K562 (cell line): Measurements from ENCODE around the gene SPATA31C1. TPM values are rescaled to one million over a fixed set of nuclear protein-coding genes. Genes with fewer than 3 reads are reported as not detected.

Experiments
- ATAC-seq: fragments of 200-7000 bp; cut with Tn5 transposase; 3 replicates; pipeline ENCODE4 v1.9.1; 2020; ENCODE audit warnings: moderate library complexity
- BruUV-seq: library from RNA; stranded (reverse); fragments of 400-500 nt; replicated peaks from 2 replicates; lab custom pipeline; 2021; lab: Mats Ljungman, UMichigan
- CTCF ChIA-PET: fragments of 300-600 bp; formaldehyde crosslinking; extraction: SDS; loops from one replicate; lab custom pipeline; 2021; ENCODE audit warnings: low intra/inter-chr PET ratio; lab: Yijun Ruan, JAX
- POLR2A ChIA-PET: fragments of 300-600, 350-650 bp; sonication (Branson Sonifier 250); formaldehyde crosslinking; extraction: SDS; loops from one replicate; lab custom pipeline; 2021; ENCODE audit warnings: antibody characterized with exemption, inconsistent platforms; lab: Yijun Ruan, JAX
- DNase-seq, 4 experiments: peaks; one replicate each; pipeline versions ENCODE4 v3.0.0 to v3.0.0-alpha.2; 2011 to 2018; ENCODE audit warnings: low spot score in 3 of 4, mixed read lengths in 3 of 4; ENCODE audit errors: extremely low read depth in 1 of 4
- FAIRE-seq: peaks from 2 replicates; lab custom pipeline; 2011; peaks lifted over from hg19 to GRCh38; lab: Jason Lieb, UNC
- H2AFZ ChIP-seq: 2 replicates; pipeline ENCODE4 v1.6.0; 2011; ENCODE audit warnings: low read depth, low read length, control low read depth, inconsistent platforms
- H3K27ac ChIP-seq: fragments of 200-600 bp; 3 replicates; pipeline ENCODE4 v1.8.0; 2011; ENCODE audit warnings: low read depth, mild to moderate bottlenecking, control low read depth, inconsistent platforms, low read length, moderate library complexity, mixed read lengths; ENCODE audit errors: extremely low read depth
- H3K27me3 ChIP-seq, 2 experiments: fragments of 300-600 bp in 1 of 2; 2 replicates in 1 of 2; 3 replicates in 1 of 2; pipeline versions ENCODE4 v1.6.0 to v1.8.0; 2011; ENCODE audit warnings: inconsistent platforms in 2 of 2, low read length in 2 of 2, mild to moderate bottlenecking in 1 of 2, mixed read lengths in 1 of 2, moderate library complexity in 1 of 2; ENCODE audit not compliant: control insufficient read depth in 2 of 2, insufficient read depth in 2 of 2
- H3K36me3 ChIP-seq: fragments of 300-600 bp; 3 replicates; pipeline ENCODE4 v1.8.0; 2011; ENCODE audit warnings: mild to moderate bottlenecking, low read length, inconsistent platforms; ENCODE audit not compliant: control insufficient read depth, insufficient read depth
- H3K4me1 ChIP-seq, 2 experiments: fragments of 200-600 bp in 1 of 2; replicated peaks in 1 of 2; 2 replicates in 1 of 2; 3 replicates in 1 of 2; pipeline versions ENCODE4 v1.5.1 to v1.8.0; 2011; ENCODE audit warnings: inconsistent platforms in 2 of 2, low read length in 2 of 2, mild to moderate bottlenecking in 1 of 2, mixed read lengths in 1 of 2, moderate library complexity in 1 of 2; ENCODE audit not compliant: control insufficient read depth in 2 of 2, insufficient read depth in 2 of 2
- H3K4me2 ChIP-seq: 2 replicates; pipeline ENCODE4 v1.6.1; 2011; ENCODE audit warnings: low read length, control low read depth, inconsistent platforms, mixed read lengths; ENCODE audit not compliant: insufficient read depth
- H3K4me3 ChIP-seq: fragments of 200-600 bp; sonication (generic), shearing (Covaris generic); 2 replicates; pipeline ENCODE4 v1.5.1; 2016; ENCODE audit warnings: control low read depth, inconsistent platforms
- H3K79me2 ChIP-seq: fragments of 200-600 bp; 3 replicates; pipeline ENCODE4 v1.8.0; 2011; ENCODE audit warnings: low read length, inconsistent platforms; ENCODE audit not compliant: control insufficient read depth, insufficient read depth
- H3K9ac ChIP-seq, 2 experiments: 2 replicates each; pipeline versions ENCODE4 v1.6.0 to v1.6.1; 2011; ENCODE audit warnings: low read depth in 2 of 2, low read length in 2 of 2, control low read depth in 1 of 2, inconsistent platforms in 1 of 2, mild to moderate bottlenecking in 1 of 2, mixed read lengths in 1 of 2; ENCODE audit not compliant: insufficient read depth in 1 of 2
- H3K9me1 ChIP-seq: one replicate; pipeline ENCODE4 v1.6.0; 2011; ENCODE audit warnings: inconsistent platforms, mild to moderate bottlenecking, low read length, moderate library complexity; ENCODE audit not compliant: control insufficient read depth, insufficient read depth
- H3K9me3 ChIP-seq: replicated peaks from 2 replicates; pipeline ENCODE4 v1.5.1; 2011; ENCODE audit warnings: low read depth, low read length, inconsistent platforms; ENCODE audit not compliant: control insufficient read depth, insufficient read depth
- H4K20me1 ChIP-seq: replicated peaks from 2 replicates; pipeline ENCODE4 v1.6.1; 2011; ENCODE audit warnings: low read length, inconsistent platforms, mixed read lengths; ENCODE audit not compliant: control insufficient read depth, insufficient read depth
- ARID1B ChIP-seq: fragments of 450-650 bp; IDR thresholded peaks from 2 replicates; pipeline ENCODE4 v1.6.1; 2016; ENCODE audit warnings: antibody characterized with exemption, mild to moderate bottlenecking, inconsistent platforms
- GATAD2A ChIP-seq: fragments of 450-650 bp; IDR thresholded peaks from 2 replicates; pipeline ENCODE4 v1.6.1; 2017
- HES1 ChIP-seq: fragments of 450-650 bp; IDR thresholded peaks from 2 replicates; pipeline ENCODE4 v1.6.1; 2016; ENCODE audit warnings: low read depth, mild to moderate bottlenecking, moderate library complexity
- HNRNPLL ChIP-seq: fragments of 200-400 bp; formaldehyde crosslinking; IDR thresholded peaks from 2 replicates; pipeline ENCODE4 v1.6.1; 2017; ENCODE audit warnings: low read length, low read depth, mild to moderate bottlenecking; ENCODE audit not compliant: poor library complexity, severe bottlenecking
- PPARD ChIP-seq: fragments of 250-450 bp; sonication (Bioruptor Pico); IDR thresholded peaks from 2 replicates; pipeline ENCODE4 v1.8.0; 2022; ENCODE audit warnings: inconsistent platforms, mild to moderate bottlenecking, moderate library complexity
- ZNF785 ChIP-seq: fragments of 250-450 bp; sonication (Bioruptor Pico); IDR thresholded peaks from 2 replicates; pipeline ENCODE4 v1.4.0; 2020; ENCODE audit warnings: mild to moderate bottlenecking
- WGBS: fragments of 100-300 bp; shearing (Covaris generic); methylation state at CpG from one replicate; pipeline ENCODE4 v1.1.6; 2016; ENCODE audit warnings: low coverage, mixed read lengths; ENCODE audit not compliant: insufficient coverage; ENCODE audit errors: missing lambda C conversion rate; 5-methylcytosine and 5-hydroxymethylcytosine counted together
- in situ Hi-C: fragments of 300-500 bp; cut with MboI; formaldehyde crosslinking; loops from 4 replicates; pipeline ENCODE4 v1.15.0; 2018; ENCODE audit warnings: inconsistent platforms, mixed read lengths
- intact Hi-C: fragments of 100-400 bp; cut with micrococcal nuclease; formaldehyde crosslinking; loops from 2 replicates; pipeline ENCODE4 v1.14.2; 2022
- polyA plus RNA-seq, 8 experiments: library from polyadenylated mRNA; depleted of rRNA in 4 of 8; stranded (reverse) in 5 of 8; unstranded in 3 of 8; fragments of >200 nt; fragmentation: Nextera tagmentation in 2 of 8; fragmentation: Illumina TruSeq in 1 of 8; extraction: Ambion mirVana in 2 of 8; extraction: Trizol in 1 of 8; gene quantifications; 2 replicates each; pipeline versions ENCODE4 v1.2.1 to v1.2.3, GENCODE V29; 2011 to 2014; ENCODE audit warnings: inconsistent platforms in 1 of 8, missing spikeins in 1 of 8
- total RNA-seq, 7 experiments: library from RNA; depleted of rRNA in 6 of 7; stranded (reverse); fragments of >200 nt in 6 of 7; fragmentation: Illumina TruSeq in 2 of 7; extraction: Trizol in 2 of 7; gene quantifications; 2 replicates each; pipeline versions ENCODE4 v1.2.1 to v1.2.3, GENCODE V29; 2011 to 2021; ENCODE audit warnings: low replicate concordance in 1 of 7

Gene SPATA31C1
- total and polyA plus RNA-seq, 9 of the 15 experiments (the other 6 are each of a cell fraction or from before 2014, with no cell fraction given): 0.03 to 0.15 (median 0.05) TPM; not detected in 3

- Histone ChIP-seq H3K4me2 (no peak overlapping the region), H3K9ac (no peak overlapping the region), H2AFZ (no peak overlapping the region), H3K9me3 (no peaks in the 10 kb centered on the region), H3K4me3 (no peak overlapping the region), H3K36me3 (no peaks in the 10 kb centered on the region), H3K27me3 (peaks cover 0 to 7% of the 10 kb centered on the region in 2 experiments; a peak in 1 of 5 replicates), H3K27ac (no peak overlapping the region), H3K4me1 (peaks cover 0 to 7% of the 10 kb centered on the region in 2 experiments; a peak in 2 of 5 replicates), H3K79me2 (no peaks in the 10 kb centered on the region), H4K20me1 (no peaks in the 10 kb centered on the region), H3K9me1 (no peaks in the 10 kb centered on the region)
- intact Hi-C loops: no loop called here
- FAIRE-seq (no peak), DNase-seq (no peak), ATAC-seq (no peak)
- CTCF ChIA-PET: no interaction called here
- 10% methylated on average over 2 of the region's 21 CpGs for WGBS
- POLR2A ChIA-PET: no interaction called here
- in situ Hi-C loops: loop anchor here (5.0 kb wide), 1 partner anchor 168 kb away; no protein-coding TSS in a partner anchor
- TF ChIP-seq HES1 (no peak), GATAD2A (no peak), HNRNPLL (no peak), PPARD (CRISPR knock-in tag) (no peak)
- no TSS peak for BruUV-seq
Measured at GRCh38 chr9:87944682-87945081, 26.9 kb downstream of the SPATA31C1 start.

DNA sequence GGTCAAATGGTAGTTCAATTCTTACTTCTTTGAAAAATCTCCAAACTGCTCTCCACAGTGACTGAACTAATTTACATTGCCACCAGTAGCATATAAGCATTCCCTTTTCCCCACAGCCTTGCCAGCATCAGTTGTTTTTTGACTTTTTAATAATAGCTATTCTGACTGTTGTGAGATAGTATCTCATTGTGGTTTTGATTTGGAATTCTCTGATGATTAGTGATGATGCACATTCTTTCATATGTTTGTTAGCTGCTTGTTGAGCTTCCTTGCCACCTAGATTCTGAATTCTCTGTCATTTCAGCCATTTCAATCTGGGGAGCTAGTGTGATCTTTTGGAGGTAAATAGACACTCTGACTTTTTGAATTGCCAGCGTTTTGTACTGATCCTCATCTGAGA, 32.5 kb downstream of the SPATA31C1 start:
- ATAC-seq: no peak
- H3K27ac ChIP-seq: no peak overlapping the region
- H3K79me2 ChIP-seq: no peaks in the 10 kb centered on the region
- H3K9ac ChIP-seq: no peak overlapping the region
- no peak overlapping the region for H2AFZ ChIP-seq
- in situ Hi-C loops (loop anchor here (25.0 kb wide), 2 partner anchors 612 to 1062 kb away; no protein-coding TSS in a partner anchor), intact Hi-C loops (loop anchor here (1.0 to 5.0 kb wide), 3 partner anchors 91 to 627 kb away; no protein-coding TSS in a partner anchor)
- no peak overlapping the region for H3K4me2 ChIP-seq
- POLR2A ChIA-PET: no interaction called here
- 0% methylated on average over 1 of the region's 1 CpG for WGBS
- no peaks in the 10 kb centered on the region for H4K20me1 ChIP-seq
- H3K4me3 ChIP-seq: no peak overlapping the region
- no peaks in the 10 kb centered on the region for H3K9me1 ChIP-seq
- BruUV-seq: no TSS peak
- DNase-seq: no peak
- no peaks in the 10 kb centered on the region for H3K9me3 ChIP-seq
- CTCF ChIA-PET: interaction anchor here (0.7 to 1.5 kb wide), 3 partner anchors 91 to 630 kb away, joined by 3 to 7 read pairs (median 3); no protein-coding TSS in a partner anchor
- H3K27me3 ChIP-seq: no peaks in the 10 kb centered on the region; a peak in 1 of 5 replicates
- H3K4me1 ChIP-seq: no peaks in the 10 kb centered on the region
- no peak for FAIRE-seq
- H3K36me3 ChIP-seq: no peaks in the 10 kb centered on the region
- TF ChIP-seq ARID1B (no peak), ZNF785 (CRISPR knock-in tag) (no peak)
